ENCODE data around the gene SLFN12.
A peak's percentile ranks its signal among the peaks of the same experiment; 100 is the strongest.

The SLFN12 gene

GRCh38 chr17:35376245-35376644 lies 56.1 kb downstream of the SLFN12 start:
- H3K4me1 ChIP-seq (ENCODE audit: insufficient read depth, insufficient read length): no peaks in the 10 kb centered on the region
- no peaks in the 10 kb centered on the region for H3K36me3 ChIP-seq (ENCODE audit: insufficient read depth, insufficient read length, low read length)
- no peak overlapping the region for H3K9ac ChIP-seq (ENCODE audit: insufficient read length, low read depth)
- TF ChIP-seq YY1 (IDR thresholded peaks at IDR 0.05; ENCODE audit: insufficient read depth, insufficient read length) (no peak), SUZ12 (IDR thresholded peaks at IDR 0.05; ENCODE audit: extremely low read depth, insufficient read depth, insufficient read length) (no peak), ZNF274 (IDR thresholded peaks at IDR 0.05; ENCODE audit: low read depth, low read length) (no peak)
- H3K4me3 ChIP-seq (ENCODE audit: insufficient read length, low read depth): no peak overlapping the region
- no peak for DNase-seq (ENCODE audit: low read depth, low spot score)
- H3K27me3 ChIP-seq (ENCODE audit: insufficient read depth, insufficient read length): peaks cover 52% of the 10 kb centered on the region
- H3K9me3 ChIP-seq (ENCODE audit: insufficient read depth, low read length): no peaks in the 10 kb centered on the region

GRCh38 chr17:35374766-35375344 lies 57.4 kb downstream of the SLFN12 start:
- Histone ChIP-seq H3K9me3 (ENCODE audit: insufficient read depth, low read length) (no peaks in the 10 kb centered on the region), H3K9ac (ENCODE audit: insufficient read length, low read depth) (no peak overlapping the region), H3K36me3 (ENCODE audit: insufficient read depth, insufficient read length, low read length) (no peaks in the 10 kb centered on the region), H3K4me3 (ENCODE audit: insufficient read length, low read depth) (no peak overlapping the region), H3K4me1 (ENCODE audit: insufficient read depth, insufficient read length) (no peaks in the 10 kb centered on the region), H3K27me3 (ENCODE audit: insufficient read depth, insufficient read length) (peaks cover 60% of the 10 kb centered on the region)
- TF ChIP-seq ZNF274 (IDR thresholded peaks at IDR 0.05; ENCODE audit: low read depth, low read length) (no peak), YY1 (IDR thresholded peaks at IDR 0.05; ENCODE audit: insufficient read depth, insufficient read length) (no peak), SUZ12 (IDR thresholded peaks at IDR 0.05; ENCODE audit: extremely low read depth, insufficient read depth, insufficient read length) (no peak)
- no peak for DNase-seq (ENCODE audit: low read depth, low spot score)

GRCh38 chr17:35373984-35374765 lies 58.1 kb downstream of the SLFN12 start:
- no peaks in the 10 kb centered on the region for H3K4me1 ChIP-seq (ENCODE audit: insufficient read depth, insufficient read length)
- peak overlapping the region; percentile 21 for H3K4me3 ChIP-seq (ENCODE audit: insufficient read length, low read depth)
- no peaks in the 10 kb centered on the region for H3K36me3 ChIP-seq (ENCODE audit: insufficient read depth, insufficient read length, low read length)
- no peak for TF ChIP-seq ZNF274 (IDR thresholded peaks at IDR 0.05; ENCODE audit: low read depth, low read length)
- TF ChIP-seq YY1 (IDR thresholded peaks at IDR 0.05; ENCODE audit: insufficient read depth, insufficient read length): no peak
- peak; percentile 18 for TF ChIP-seq SUZ12 (IDR thresholded peaks at IDR 0.05; ENCODE audit: extremely low read depth, insufficient read depth, insufficient read length)
- H3K27me3 ChIP-seq (ENCODE audit: insufficient read depth, insufficient read length): peaks cover 64% of the 10 kb centered on the region
- no peaks in the 10 kb centered on the region for H3K9me3 ChIP-seq (ENCODE audit: insufficient read depth, low read length)
- no peak for DNase-seq (ENCODE audit: low read depth, low spot score)
- H3K9ac ChIP-seq (ENCODE audit: insufficient read length, low read depth): peak overlapping the region; percentile 61

GRCh38 chr17:35373534-35373983 lies 58.7 kb downstream of the SLFN12 start, which contains the start of gene SLFN11:
TSS of gene SLFN11 (minus strand) at chr17:35373621. CDS start at chr17:35363807, 9,814 bp downstream.
- no peak for DNase-seq (ENCODE audit: low read depth, low spot score)
- Histone ChIP-seq H3K4me1 (ENCODE audit: insufficient read depth, insufficient read length) (no peaks in the 10 kb centered on the region), H3K4me3 (ENCODE audit: insufficient read length, low read depth) (peak within 1 kb of the TSS; percentile 21), H3K9ac (ENCODE audit: insufficient read length, low read depth) (peak within 1 kb of the TSS; percentile 61), H3K27me3 (ENCODE audit: insufficient read depth, insufficient read length) (peaks cover 65% of the 10 kb centered on the region), H3K36me3 (ENCODE audit: insufficient read depth, insufficient read length, low read length) (no peaks in the 10 kb centered on the region), H3K9me3 (ENCODE audit: insufficient read depth, low read length) (no peaks in the 10 kb centered on the region)
- no peak for TF ChIP-seq YY1 (IDR thresholded peaks at IDR 0.05; ENCODE audit: insufficient read depth, insufficient read length)
- peak; percentile 27 for TF ChIP-seq SUZ12 (IDR thresholded peaks at IDR 0.05; ENCODE audit: extremely low read depth, insufficient read depth, insufficient read length)

GRCh38 chr17:35372846-35373533 lies 59.3 kb downstream of the SLFN12 start:
- H3K9ac ChIP-seq (ENCODE audit: insufficient read length, low read depth): no peak overlapping the region
- peak overlapping the region; percentile 21 for H3K4me3 ChIP-seq (ENCODE audit: insufficient read length, low read depth)
- H3K4me1 ChIP-seq (ENCODE audit: insufficient read depth, insufficient read length): no peaks in the 10 kb centered on the region
- no peaks in the 10 kb centered on the region for H3K36me3 ChIP-seq (ENCODE audit: insufficient read depth, insufficient read length, low read length)
- no peaks in the 10 kb centered on the region for H3K9me3 ChIP-seq (ENCODE audit: insufficient read depth, low read length)
- DNase-seq (ENCODE audit: low read depth, low spot score): no peak
- TF ChIP-seq ZNF274 (IDR thresholded peaks at IDR 0.05; ENCODE audit: low read depth, low read length) (no peak), SUZ12 (IDR thresholded peaks at IDR 0.05; ENCODE audit: extremely low read depth, insufficient read depth, insufficient read length) (peak; percentile 64)
- peaks cover 65% of the 10 kb centered on the region for H3K27me3 ChIP-seq (ENCODE audit: insufficient read depth, insufficient read length)

- Histone ChIP-seq H3K9ac (ENCODE audit: insufficient read length, low read depth) (no peak overlapping the region), H3K27me3 (ENCODE audit: insufficient read depth, insufficient read length) (peaks cover 65% of the 10 kb centered on the region), H3K4me1 (ENCODE audit: insufficient read depth, insufficient read length) (no peaks in the 10 kb centered on the region), H3K9me3 (ENCODE audit: insufficient read depth, low read length) (no peaks in the 10 kb centered on the region), H3K4me3 (ENCODE audit: insufficient read length, low read depth) (no peak overlapping the region), H3K36me3 (ENCODE audit: insufficient read depth, insufficient read length, low read length) (no peaks in the 10 kb centered on the region)
- DNase-seq (ENCODE audit: low read depth, low spot score): no peak
- TF ChIP-seq YY1 (IDR thresholded peaks at IDR 0.05; ENCODE audit: insufficient read depth, insufficient read length) (no peak), ZNF274 (IDR thresholded peaks at IDR 0.05; ENCODE audit: low read depth, low read length) (no peak), SUZ12 (IDR thresholded peaks at IDR 0.05; ENCODE audit: extremely low read depth, insufficient read depth, insufficient read length) (no peak)
Measured at GRCh38 chr17:35371934-35372333, 60.4 kb downstream of the SLFN12 start.
